Activated T-cell treated with anti-CD3 and anti-CD28 coated beads for 24 hours (primary cell): ENCODE data around the gene BCKDK.
A peak's percentile ranks its signal among the peaks of the same experiment; 100 is the strongest.

ENCODE experiments used
- DNase-seq: peaks from one replicate; pipeline ENCODE4 v3.0.0-alpha.2; 2020; ENCODE audit warnings: low read depth

The BCKDK gene

GRCh38 chr16:31080035-31080629, 28.1 kb upstream of the BCKDK start:
- no peak for DNase-seq

- DNase-seq = no peak
Measured at GRCh38 chr16:31080756-31081419, 27.3 kb upstream of the BCKDK start.

GRCh38 chr16:31081428-31082351, 26.5 kb upstream of the BCKDK start:
- no peak for DNase-seq

GRCh38 chr16:31082368-31083045, 25.7 kb upstream of the BCKDK start:
- no peak for DNase-seq

GRCh38 chr16:31083081-31083480, 25.1 kb upstream of the BCKDK start:
- DNase-seq = no peak

GRCh38 chr16:31083556-31083955, 24.6 kb upstream of the BCKDK start:
- DNase-seq = no peak

- no peak for DNase-seq
Measured at GRCh38 chr16:31083981-31084380, 24.2 kb upstream of the BCKDK start.

GRCh38 chr16:31084584-31085302, 23.4 kb upstream of the BCKDK start:
- no peak for DNase-seq

- no peak for DNase-seq
Measured at GRCh38 chr16:31085411-31085810, 22.8 kb upstream of the BCKDK start.

GRCh38 chr16:31085873-31086628, 22.1 kb upstream of the BCKDK start:
- DNase-seq = no peak

GRCh38 chr16:31086629-31086906, 21.6 kb upstream of the BCKDK start:
- no peak for DNase-seq

GRCh38 chr16:31087481-31087880, 20.7 kb upstream of the BCKDK start:
- no peak for DNase-seq

GRCh38 chr16:31087971-31088370, 20.2 kb upstream of the BCKDK start:
- DNase-seq = no peak

- no peak for DNase-seq
Measured at GRCh38 chr16:31088459-31089183, 19.6 kb upstream of the BCKDK start, which contains the start of gene PRSS53. TSS of gene PRSS53 (minus strand) at chr16:31088943. CDS start at chr16:31088809, 134 bp downstream.

GRCh38 chr16:31089199-31089598, 19.0 kb upstream of the BCKDK start:
- DNase-seq = no peak

GRCh38 chr16:31090540-31090939, 17.6 kb upstream of the BCKDK start:
- no peak for DNase-seq

- no peak for DNase-seq
Measured at GRCh38 chr16:31092330-31092729, 15.9 kb upstream of the BCKDK start.

GRCh38 chr16:31093132-31093703, 15.0 kb upstream of the BCKDK start:
- DNase-seq = no peak

GRCh38 chr16:31094088-31094423, 14.1 kb upstream of the BCKDK start:
- DNase-seq = no peak

- DNase-seq = peak; percentile 87
Measured at GRCh38 chr16:31094424-31095120, 13.6 kb upstream of the BCKDK start, which contains the start of gene VKORC1. TSS of gene VKORC1 (minus strand) at chr16:31094797. CDS start at chr16:31094729, 68 bp downstream.
